GM21619 (cell line): ENCODE results near the gene RUBCNL.
"Not testable (repeated sequence)": the region's sequence is repeated elsewhere in the genome, so short reads cannot be mapped to it uniquely, and the experiment has no call there.

Source experiments
- ATAC-seq: cut with Tn5 transposase; IDR thresholded peaks from one replicate; pipeline ENCODE4 v1.9.1; 2021; ENCODE audit not compliant: unreplicated experiment

Gene RUBCNL

GRCh38 chr13:46377554-46377953, 9.5 kb downstream of the RUBCNL start:
- ATAC-seq: peak; percentile 32

DNA sequence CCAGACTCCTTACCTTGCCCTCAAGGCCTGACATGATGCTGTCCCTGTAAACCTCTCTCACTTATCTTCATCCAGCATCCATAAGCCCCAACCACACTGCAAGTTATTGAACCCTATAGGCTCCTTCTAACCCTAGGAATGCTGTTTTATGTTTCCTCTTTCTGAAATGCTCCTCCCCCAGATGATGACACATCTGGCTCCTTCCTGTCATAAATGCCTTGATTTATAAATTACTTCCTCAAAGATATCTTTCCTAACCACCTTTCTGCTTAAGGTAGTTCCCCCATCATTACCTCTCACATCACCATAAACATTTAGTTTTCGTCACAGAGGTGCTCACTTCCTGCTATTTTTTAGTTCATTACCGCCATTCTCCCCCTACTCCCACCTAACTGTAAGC, 12.3 kb downstream of the RUBCNL start:
- no peak for ATAC-seq

GRCh38 chr13:46373623-46374022, 13.4 kb downstream of the RUBCNL start:
- ATAC-seq: no peak

DNA sequence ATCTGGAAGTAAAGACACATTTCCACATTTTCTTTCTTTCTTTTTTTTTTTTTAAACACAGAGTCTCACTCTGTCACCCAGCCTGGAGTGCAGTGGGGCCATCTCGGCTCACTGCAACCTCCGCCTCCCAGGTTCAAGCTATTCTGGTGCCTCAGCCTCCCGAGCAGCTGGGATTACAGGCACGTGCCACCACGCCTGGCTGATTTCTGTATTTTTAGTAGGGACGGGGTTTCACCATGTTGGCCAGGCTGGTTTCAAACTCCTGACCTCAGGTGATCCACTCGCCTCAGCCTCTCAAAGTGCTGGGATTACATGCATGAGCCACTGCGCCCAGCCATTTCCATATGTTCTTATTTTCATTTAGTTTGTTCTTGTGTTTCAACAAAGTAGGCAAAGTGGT, 14.1 kb downstream of the RUBCNL start:
- not testable (repeated sequence) for ATAC-seq

DNA sequence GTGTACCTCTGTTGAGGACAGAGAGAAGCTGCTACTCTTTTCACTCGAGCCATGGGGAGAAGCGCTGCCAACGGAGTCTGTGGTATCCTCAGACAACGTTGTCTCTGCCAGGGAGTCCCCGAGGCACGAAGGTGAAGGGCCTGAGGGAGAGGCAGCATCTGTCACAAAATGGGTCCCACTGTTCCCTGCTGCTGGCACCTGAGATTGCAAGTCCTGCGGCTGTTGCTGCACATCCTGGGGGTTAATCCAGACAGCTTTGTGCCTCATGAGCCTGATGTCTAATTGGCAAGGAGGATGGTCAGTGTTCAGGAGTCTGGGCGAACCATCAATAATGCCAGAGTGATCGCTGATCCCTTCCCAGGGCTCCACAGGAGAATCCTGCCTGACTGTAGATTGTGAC, 15.0 kb downstream of the RUBCNL start:
- no peak for ATAC-seq

DNA sequence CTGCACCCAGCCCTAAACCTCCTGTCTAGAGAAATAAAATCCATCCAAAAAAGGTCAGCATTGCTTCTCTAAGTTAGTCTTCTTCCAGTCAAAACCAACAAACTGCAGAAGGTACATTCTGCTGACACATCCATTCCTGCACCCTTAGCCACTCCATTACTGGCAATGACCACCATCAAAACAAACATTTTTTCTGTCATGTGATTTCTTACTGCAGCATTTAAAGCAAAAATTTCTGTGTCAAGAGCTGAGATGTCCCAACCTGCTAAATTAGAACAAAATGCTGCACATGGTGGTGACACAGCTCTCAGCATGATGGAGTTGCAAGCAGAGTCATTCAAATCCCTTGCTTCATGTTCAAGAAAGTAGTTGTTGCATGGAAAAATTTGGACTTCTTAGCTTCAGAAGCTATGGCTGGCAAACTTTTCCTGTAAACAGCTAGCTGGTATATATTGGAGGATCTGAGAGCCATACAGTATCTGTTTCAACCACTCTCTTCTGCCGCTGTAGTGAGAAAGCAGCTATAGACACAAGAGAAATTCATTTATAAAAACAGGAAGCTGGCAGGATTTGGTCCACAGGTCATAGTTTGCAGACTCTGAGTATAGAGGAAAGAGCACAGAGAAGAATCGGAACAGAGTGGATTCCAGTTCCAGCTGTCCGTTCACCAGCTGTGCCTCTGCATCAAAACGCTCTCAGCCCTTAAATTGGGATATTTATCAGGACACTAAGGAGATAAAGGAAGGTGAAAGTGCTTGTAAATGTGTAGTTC, 17.4 kb downstream of the RUBCNL start:
- peak; percentile 77 for ATAC-seq

DNA sequence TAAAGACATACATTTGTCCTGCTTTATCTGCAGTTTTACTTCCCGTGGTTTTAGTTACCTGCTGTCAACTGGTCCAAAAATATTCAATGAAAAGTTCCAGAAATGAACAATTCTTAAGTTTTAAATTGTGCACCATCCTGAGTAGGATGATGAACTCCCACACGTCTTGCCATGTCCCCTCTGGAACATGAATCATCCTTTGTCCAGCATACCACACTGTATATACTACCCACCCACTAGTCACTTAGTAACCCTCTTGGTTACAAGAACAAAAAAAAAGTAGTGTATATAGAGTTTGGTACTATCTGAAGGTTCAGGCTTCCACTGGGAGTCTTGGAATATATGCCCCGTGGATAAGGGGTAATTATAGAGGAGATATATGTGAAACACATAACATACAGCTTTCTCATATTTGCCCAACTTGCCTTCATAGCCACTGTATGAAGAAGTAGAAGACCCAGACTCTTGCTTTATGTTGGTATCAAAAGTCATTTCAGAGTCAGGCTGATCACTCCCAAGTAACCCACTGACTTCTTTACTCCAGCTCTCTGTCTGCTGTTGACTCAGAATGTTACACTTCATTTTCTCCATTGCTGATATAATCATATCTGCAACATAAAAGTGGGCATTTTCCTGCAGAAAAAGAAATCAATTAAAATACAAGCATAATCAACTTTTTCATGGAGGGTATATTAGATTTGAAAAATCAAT, 19.3 kb downstream of the RUBCNL start:
- ATAC-seq: no peak

DNA sequence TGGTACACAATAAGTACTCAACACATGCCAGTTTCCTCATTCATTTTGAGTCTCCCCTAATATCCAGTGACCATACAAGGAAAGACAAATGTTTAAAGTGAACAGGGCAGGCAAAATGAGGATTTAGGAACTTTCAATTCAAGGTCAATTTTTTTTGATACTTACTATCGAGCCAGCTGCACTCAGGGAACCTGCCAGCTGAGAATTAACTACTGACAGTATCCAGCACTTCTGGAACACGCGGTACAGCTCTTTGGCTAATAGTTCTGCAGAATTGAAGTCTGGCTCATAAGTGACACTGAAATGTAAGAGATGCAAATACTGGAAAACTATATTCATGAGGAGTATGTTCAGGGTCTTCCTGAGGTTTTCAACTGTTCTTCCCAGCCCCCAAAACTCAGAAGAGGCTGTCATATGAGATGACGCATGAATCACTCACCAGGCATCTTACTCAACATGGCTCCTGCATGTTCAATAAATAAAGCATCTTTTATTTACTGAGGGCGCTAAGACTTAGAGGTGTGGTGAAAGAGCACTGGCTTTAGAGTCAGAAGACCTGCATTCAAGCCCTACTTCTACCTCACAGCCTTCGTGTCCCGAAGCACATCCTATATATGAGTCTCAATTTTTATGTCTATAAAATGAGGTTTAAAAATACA, 25.6 kb downstream of the RUBCNL start:
- ATAC-seq: no peak

DNA sequence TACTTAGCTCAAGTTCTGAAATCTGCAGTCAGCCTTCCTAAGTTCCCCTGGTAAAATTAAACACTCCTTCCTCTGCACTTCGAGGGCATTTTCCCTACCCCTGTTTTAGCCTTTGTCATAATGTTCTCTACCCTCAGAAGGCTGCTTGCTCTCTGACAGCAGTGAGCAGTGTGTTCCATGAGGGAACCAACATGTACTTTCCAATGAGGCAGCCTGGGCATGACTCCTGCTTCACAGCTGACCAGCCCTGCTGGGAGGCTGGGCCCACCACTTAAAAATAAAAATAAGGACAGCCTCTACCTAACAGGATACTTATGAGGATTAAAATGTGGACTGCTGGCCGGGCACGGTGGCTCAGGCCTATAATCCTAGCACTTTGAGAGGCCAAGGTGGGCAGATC, 26.4 kb downstream of the RUBCNL start:
- no peak for ATAC-seq

DNA sequence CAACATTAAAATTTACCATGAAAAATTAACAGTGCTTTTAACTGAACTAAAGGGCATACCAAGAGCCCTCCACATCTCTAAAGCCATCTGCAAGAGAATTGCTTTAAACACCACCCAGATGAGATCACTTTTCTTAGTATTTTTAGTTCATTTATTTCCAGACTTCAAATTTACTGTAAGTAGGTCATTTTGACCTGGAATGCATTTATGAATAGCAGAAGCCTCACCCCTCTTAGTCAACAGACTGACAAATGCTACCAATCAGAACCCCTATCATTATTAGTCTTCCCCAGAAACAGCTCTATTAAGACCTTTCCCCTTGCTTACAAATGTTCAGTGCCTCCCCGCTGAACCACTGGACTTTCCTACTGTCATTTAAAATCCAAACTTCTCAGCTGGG, 27.3 kb downstream of the RUBCNL start:
- ATAC-seq: no peak

GRCh38 chr13:46355901-46356590, 31.0 kb downstream of the RUBCNL start:
- no peak for ATAC-seq

DNA sequence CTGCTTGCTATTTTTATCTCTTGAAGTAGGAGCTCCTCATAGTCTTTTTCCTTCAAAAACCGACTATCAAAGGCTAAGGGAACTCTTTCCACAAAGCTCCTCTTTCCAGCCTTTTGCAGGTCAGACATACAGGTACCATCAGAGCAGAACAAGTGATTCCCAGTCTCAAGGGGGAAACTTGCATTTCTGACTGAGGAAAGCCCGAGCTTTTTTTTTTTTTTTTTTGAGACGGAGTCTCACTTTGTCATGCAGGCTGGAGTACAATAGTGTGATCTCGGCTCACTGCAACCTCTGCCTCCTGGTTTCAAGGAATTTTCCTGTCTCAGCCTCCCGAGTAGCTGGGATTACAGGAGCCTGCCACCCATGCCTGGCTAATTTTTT, 32.0 kb downstream of the RUBCNL start:
- no peak for ATAC-seq

DNA sequence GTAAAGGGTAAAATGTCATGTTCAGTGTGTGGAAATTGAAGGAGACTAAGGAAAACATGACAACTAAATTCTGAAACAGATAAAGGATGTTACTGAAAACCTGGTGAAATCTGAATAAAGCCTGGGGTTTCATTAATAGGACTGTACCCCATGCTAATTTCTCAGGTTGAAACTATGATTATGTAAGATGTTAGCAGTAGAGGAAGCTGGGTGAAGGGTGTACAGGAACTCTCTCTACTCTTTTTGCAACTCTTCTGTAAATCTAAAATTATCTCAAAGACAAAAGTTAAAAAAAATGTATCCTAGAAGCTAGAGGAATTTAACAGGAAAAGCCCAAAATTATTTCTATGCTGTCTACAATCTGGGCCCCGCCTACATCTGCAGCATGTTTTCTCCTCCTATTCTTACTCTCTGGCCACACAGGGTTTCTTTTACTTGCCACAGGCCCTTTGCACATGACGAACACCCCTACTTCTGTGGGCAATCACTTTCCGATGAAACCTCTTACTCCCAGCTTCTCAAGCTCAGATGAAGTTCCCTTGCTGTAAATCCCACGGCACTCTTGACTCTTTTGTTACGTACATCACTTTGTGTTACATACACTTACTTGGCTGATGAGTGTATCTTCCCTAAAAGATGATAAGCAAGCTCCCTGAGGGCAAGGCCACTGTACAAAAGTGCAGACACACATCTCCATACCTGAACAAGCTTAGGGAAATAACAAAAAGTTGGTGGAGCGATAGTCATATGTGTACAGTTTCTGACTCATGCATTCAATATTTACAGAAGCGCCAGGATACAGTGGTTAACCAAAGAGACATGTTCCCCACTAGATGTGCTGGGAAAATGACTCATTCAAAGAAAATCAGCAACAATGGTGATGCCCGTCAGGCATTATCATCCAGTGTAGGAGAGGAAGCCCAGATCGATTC, 32.6 kb downstream of the RUBCNL start:
- ATAC-seq: no peak

GRCh38 chr13:46352805-46353204, 34.2 kb downstream of the RUBCNL start:
- no peak for ATAC-seq

- ATAC-seq: no peak
Observed at GRCh38 chr13:46350003-46350402, 37.0 kb downstream of the RUBCNL start.

- no peak for ATAC-seq
Observed at GRCh38 chr13:46348961-46349360, 38.1 kb downstream of the RUBCNL start.

DNA sequence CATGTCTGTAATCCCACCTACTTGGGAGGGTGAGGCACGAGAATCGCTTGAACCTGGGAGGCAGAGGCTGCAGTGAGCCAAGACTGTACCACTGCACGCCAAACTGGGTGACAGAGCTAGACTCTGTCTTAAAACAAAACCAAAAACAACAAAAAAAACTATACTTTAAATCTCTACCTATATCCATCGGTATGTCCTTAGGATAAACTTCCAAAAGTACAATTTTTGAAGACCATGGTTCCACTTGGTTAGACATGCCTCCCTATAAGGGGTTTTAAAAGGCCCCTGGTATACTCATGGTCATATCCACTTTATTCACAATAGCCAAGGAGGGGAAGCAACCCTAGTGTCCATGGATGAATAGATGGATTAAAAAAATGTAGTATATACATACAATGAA, 39.8 kb downstream of the RUBCNL start:
- ATAC-seq: no peak

GRCh38 chr13:46345866-46346265, 41.2 kb downstream of the RUBCNL start:
- no peak for ATAC-seq

DNA sequence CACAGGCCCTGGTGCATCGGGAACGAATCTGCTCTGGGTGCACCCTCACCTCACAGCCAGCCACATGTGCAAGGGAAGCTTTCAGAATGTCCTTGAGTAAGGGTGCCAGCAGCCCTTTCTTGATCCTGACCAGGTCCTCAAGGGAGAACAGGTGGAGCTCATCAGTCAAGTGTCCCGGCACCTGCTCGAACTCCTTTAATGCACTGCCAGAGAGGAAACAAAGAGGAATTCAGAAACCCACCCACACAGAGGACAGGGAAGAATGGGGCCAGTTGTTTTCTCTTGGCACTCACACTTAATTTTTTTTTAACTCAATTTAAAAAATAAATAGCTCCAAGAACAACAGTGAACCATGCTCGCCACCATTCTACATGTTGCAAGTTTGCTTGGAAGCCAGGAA, 41.7 kb downstream of the RUBCNL start:
- no peak for ATAC-seq

DNA sequence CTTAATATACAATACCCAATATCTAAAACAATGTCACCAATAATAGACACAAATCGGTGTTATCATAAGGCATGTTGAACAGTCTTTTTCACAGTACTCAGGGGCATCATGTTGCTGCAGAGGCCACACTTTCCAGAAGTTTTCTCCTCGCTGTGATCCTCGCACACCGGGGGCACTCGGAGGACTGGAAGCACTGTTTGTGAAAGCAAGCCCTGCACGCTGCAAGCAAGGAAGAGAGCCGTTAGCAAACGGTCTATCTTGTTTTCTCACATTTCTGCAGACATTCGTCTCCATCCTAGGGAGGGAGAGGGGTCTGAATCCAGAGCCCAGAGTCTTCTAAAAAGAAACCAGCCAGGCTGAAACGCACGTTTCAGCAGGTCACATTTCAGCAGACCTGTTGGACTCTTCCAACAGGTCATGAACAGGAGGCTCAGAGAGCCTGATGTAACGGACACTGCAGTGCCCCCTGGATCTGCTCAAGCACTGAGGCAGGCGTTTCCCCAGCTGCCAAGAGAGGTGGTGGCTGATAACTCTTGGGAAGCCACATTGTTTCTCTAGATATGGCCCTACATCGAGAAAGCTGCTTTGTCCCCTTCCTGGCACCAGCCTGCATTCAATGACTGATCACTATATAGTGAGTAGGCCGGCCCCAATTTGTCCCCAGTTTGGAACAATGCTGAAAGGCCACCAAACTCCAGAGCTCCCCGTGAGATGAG, 43.6 kb downstream of the RUBCNL start:
- no peak for ATAC-seq
